Adrenal gland (tissue), 12 donors: ENCODE results near the gene FAXC. TPM values are rescaled to one million over a fixed set of nuclear protein-coding genes. Genes with fewer than 3 reads are reported as not detected.

ENCODE experiments used
- DNase-seq, 7 donors: peaks; one replicate each; pipeline ENCODE4 v3.0.0-alpha.2; 2019 to 2020
- H3K27ac ChIP-seq, 5 donors: fragments of 200-600 bp; sonication (generic) in 4 of 5; 1 replicate in 3 of 5; 2 replicates in 2 of 5; pipeline versions ENCODE4 v1.5.1 to v1.8.0; 2016 to 2020; ENCODE audit warnings: mild to moderate bottlenecking in 1 of 5
- H3K27me3 ChIP-seq: fragments of 200-600 bp; 2 replicates; pipeline ENCODE4 v1.8.0; 2021
- H3K36me3 ChIP-seq, 2 donors: fragments of 200-600 bp; replicated peaks in 1 of 2; 1 replicate in 1 of 2; 2 replicates in 1 of 2; pipeline versions ENCODE4 v1.5.1 to v1.8.0; 2018 to 2022
- H3K4me1 ChIP-seq, 2 donors: fragments of 200-600 bp; replicated peaks in 1 of 2; 1 replicate in 1 of 2; 2 replicates in 1 of 2; pipeline versions ENCODE4 v1.5.1 to v1.8.0; 2018 to 2021
- H3K4me3 ChIP-seq, 4 donors: fragments of 200-600 bp; sonication (generic) in 3 of 4; one replicate each; pipeline ENCODE4 v1.5.1; 2016 to 2018
- H3K9me3 ChIP-seq, 3 donors: fragments of 200-600 bp; sonication (generic) in 1 of 3; replicated peaks in 1 of 3; 1 replicate in 2 of 3; 2 replicates in 1 of 3; pipeline versions ENCODE4 v1.5.1 to v1.8.0; 2016 to 2021
- POLR2A ChIP-seq, 2 donors: fragments of 450-650 bp; IDR thresholded peaks; one replicate each; pipeline ENCODE4 v1.6.1; 2017; ENCODE audit warnings: antibody characterized with exemption in 2 of 2, mild to moderate bottlenecking in 2 of 2, moderate library complexity in 1 of 2
- WGBS, 4 donors: extraction: QIAGEN DNeasy Blood & Tissue Kit in 2 of 4; methylation state at CpG; one replicate each; pipeline versions ENCODE4 v1.1.5 to v1.1.7; 2013 to 2017; 5-methylcytosine and 5-hydroxymethylcytosine counted together
- intact Hi-C, 2 donors: fragments of 100-400 bp; cut with DNase I; formaldehyde crosslinking; loops; one replicate each; pipeline versions ENCODE4 v1.14.1 to v1.15.0; 2022 to 2023
- polyA plus RNA-seq, 3 donors: library from polyadenylated mRNA; stranded (reverse); fragments of 200-250 nt in 2 of 3; fragments of 350-450 nt in 1 of 3; fragmentation: Illumina TruSeq in 1 of 3; extraction: RNeasy Lipid Tissue Mini Kit (QIAGEN cat#74804) in 1 of 3; gene quantifications; one replicate each; pipeline ENCODE4 v1.2.3, GENCODE V29; 2013 to 2014
- total RNA-seq, 9 donors: library from RNA; depleted of rRNA in 4 of 9; stranded (reverse); fragments of >200 nt in 4 of 9; fragments of 120-200 nt in 1 of 9; fragmentation: NEBNext Ultra II Directional in 1 of 9; extraction: Animal tissue kit (Norgen Biotek cat#: 25700) in 1 of 9; gene quantifications; one replicate each; pipeline versions ENCODE4 v1.1.0 to v1.2.4, GENCODE V29; 2013 to 2023
- TF ChIP-seq, protein P1 (sequence below), 6 experiments: fragments of 450-650 bp in 4 of 6; fragments of 200-600 bp in 2 of 6; sonication (generic) in 1 of 6; IDR thresholded peaks; 1 replicate in 5 of 6; 2 replicates in 1 of 6; pipeline versions ENCODE4 v1.5.1 to v1.8.0; 2016 to 2021; ENCODE audit warnings: antibody characterized with exemption in 6 of 6, mild to moderate bottlenecking in 2 of 6, moderate library complexity in 1 of 6
- donor health status: healthy with polysubstance abuse.
- donor health status: Bipolar disorder and iron deficiency.
- donor health status: DM: yes; HTN: yes; CAD: no.
- donor health status: DM: no; HTN: no; CAD: no.
- donor health status: DM: no; HTN: no; CAD: no.
- donor health status: DM: yes; HTN: yes; CAD: no.

The FAXC gene
- total and polyA plus RNA-seq, 12 donors: 0.32 to 4.5 (median 2.0) TPM; not detected in 3

DNA sequence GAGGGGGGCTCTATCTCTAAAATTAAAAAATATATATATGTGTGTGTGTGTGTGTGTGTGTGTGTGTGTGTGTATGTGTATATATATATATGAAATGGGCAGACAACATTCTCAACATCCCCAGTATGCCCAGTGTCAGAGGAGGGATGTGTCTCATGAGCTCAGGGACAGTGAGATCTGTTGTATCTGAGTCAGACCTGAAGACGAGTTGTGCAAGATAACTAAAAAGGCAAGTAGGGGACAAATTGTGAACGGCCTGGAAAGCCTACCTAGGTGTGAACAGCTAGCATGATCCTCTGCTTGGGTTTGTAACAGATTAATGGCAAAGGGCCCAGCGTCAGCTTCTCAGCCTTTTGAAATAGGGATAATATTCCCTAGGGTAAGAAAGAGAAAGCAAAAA is 124.3 kb downstream of the FAXC start:
- no peak for DNase-seq
- 49 to 68% (median 57%) methylated on average over 3 of the region's 3 CpGs for WGBS, 4 donors
- H3K27me3 ChIP-seq: no peaks in the 10 kb centered on the region
- no peak overlapping the region for H3K27ac ChIP-seq
- TF ChIP-seq, protein P1, sequence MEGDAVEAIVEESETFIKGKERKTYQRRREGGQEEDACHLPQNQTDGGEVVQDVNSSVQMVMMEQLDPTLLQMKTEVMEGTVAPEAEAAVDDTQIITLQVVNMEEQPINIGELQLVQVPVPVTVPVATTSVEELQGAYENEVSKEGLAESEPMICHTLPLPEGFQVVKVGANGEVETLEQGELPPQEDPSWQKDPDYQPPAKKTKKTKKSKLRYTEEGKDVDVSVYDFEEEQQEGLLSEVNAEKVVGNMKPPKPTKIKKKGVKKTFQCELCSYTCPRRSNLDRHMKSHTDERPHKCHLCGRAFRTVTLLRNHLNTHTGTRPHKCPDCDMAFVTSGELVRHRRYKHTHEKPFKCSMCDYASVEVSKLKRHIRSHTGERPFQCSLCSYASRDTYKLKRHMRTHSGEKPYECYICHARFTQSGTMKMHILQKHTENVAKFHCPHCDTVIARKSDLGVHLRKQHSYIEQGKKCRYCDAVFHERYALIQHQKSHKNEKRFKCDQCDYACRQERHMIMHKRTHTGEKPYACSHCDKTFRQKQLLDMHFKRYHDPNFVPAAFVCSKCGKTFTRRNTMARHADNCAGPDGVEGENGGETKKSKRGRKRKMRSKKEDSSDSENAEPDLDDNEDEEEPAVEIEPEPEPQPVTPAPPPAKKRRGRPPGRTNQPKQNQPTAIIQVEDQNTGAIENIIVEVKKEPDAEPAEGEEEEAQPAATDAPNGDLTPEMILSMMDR (IDR thresholded peaks at IDR 0.05): no peak
- TF ChIP-seq POLR2A (IDR thresholded peaks at IDR 0.05): no peak
- intact Hi-C loops: no loop called here
- no peaks in the 10 kb centered on the region for H3K9me3 ChIP-seq
- H3K4me1 ChIP-seq: no peaks in the 10 kb centered on the region
- H3K4me3 ChIP-seq: no peak overlapping the region
- H3K36me3 ChIP-seq: no peaks in the 10 kb centered on the region

Other genes starting within 250 kb of the FAXC start
- gene COQ3, start 44.5 kb upstream of the FAXC start, total RNA-seq: 10 to 100 TPM in 2 of 9 donors, 1 to 10 TPM in 7; 2.9 to 12.0 (median 8.7) TPM
- gene COQ3, start 44.5 kb upstream of the FAXC start, polyA plus RNA-seq: 10 to 100 TPM; 18.8 to 25.8 (median 20.5) TPM
- 100 to 1,000 TPM in 3 of 9 donors, 10 to 100 TPM in 6; 25.6 to 160 (median 86.4) TPM for gene PNISR, start 75.6 kb upstream of the FAXC start, total RNA-seq
- 100 to 1,000 TPM in 1 of 3 donors, 10 to 100 TPM in 2; 73.5 to 161 (median 95.5) TPM for gene PNISR, start 75.6 kb upstream of the FAXC start, polyA plus RNA-seq
- 10 to 100 TPM in 3 of 9 donors, 1 to 10 TPM in 6; 2.4 to 13.7 (median 8.2) TPM for gene USP45, start 165.7 kb upstream of the FAXC start, total RNA-seq
- 1 to 10 TPM; 3.3 to 7.0 (median 5.7) TPM for gene USP45, start 165.7 kb upstream of the FAXC start, polyA plus RNA-seq
- gene CCNC, start 219.0 kb upstream of the FAXC start, total RNA-seq: 10 to 100 TPM; 30.5 to 87.2 (median 56.4) TPM
- gene CCNC, start 219.0 kb upstream of the FAXC start, polyA plus RNA-seq: 10 to 100 TPM; 18.7 to 80.2 (median 28.5) TPM